Measurements from ENCODE around the gene DDX42. TPM values are rescaled to one million over a fixed set of nuclear protein-coding genes. Genes with fewer than 3 reads are reported as not detected.

The DDX42 gene
- total and polyA plus RNA-seq, 2 of the 13 experiments (the other 11 are each of a cell fraction or from before 2014, with no cell fraction given): 87.2 to 92.9 TPM

DNA sequence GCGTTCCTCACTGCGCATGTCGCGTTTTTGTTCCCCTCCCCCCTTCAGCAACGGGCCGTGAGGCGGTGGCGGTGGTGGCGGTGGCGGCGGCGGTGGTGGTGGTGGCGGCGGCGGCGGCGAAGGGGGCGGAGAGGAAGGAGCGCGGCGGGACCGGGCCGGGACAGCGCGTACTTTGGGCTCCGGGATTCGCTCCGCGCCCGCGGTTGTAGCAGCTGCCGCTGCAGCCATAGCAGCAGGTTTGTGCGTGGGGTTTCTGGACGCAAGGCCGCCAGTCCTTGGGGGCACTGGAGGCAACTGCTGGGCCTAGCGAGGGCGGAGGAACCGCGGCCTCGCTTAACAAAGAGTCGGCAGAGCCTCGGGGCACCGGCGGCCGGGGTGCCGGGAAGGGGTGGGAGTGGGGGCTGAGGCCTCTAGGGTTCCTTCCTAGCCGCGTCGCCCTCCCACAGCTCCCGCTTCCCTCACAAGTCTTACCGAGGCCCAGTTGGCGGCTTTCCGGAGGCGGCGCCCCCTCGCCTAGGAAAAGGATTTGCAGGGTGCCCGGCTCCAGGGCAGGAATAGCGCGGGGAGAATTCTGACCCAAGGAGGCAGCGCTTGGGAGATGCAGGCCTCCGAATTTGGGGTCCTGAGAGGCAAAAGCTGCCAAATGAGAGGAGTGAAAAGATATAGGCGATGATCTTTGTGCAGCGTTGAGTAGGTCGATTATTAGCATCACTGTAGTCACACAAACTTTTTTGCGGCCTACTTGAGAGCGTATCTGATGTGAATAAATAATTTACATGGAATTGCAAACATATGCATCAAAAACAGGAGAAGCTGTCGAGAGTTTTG lies at the start of gene DDX42 (continued):
- TF ChIP-seq, protein P1, sequence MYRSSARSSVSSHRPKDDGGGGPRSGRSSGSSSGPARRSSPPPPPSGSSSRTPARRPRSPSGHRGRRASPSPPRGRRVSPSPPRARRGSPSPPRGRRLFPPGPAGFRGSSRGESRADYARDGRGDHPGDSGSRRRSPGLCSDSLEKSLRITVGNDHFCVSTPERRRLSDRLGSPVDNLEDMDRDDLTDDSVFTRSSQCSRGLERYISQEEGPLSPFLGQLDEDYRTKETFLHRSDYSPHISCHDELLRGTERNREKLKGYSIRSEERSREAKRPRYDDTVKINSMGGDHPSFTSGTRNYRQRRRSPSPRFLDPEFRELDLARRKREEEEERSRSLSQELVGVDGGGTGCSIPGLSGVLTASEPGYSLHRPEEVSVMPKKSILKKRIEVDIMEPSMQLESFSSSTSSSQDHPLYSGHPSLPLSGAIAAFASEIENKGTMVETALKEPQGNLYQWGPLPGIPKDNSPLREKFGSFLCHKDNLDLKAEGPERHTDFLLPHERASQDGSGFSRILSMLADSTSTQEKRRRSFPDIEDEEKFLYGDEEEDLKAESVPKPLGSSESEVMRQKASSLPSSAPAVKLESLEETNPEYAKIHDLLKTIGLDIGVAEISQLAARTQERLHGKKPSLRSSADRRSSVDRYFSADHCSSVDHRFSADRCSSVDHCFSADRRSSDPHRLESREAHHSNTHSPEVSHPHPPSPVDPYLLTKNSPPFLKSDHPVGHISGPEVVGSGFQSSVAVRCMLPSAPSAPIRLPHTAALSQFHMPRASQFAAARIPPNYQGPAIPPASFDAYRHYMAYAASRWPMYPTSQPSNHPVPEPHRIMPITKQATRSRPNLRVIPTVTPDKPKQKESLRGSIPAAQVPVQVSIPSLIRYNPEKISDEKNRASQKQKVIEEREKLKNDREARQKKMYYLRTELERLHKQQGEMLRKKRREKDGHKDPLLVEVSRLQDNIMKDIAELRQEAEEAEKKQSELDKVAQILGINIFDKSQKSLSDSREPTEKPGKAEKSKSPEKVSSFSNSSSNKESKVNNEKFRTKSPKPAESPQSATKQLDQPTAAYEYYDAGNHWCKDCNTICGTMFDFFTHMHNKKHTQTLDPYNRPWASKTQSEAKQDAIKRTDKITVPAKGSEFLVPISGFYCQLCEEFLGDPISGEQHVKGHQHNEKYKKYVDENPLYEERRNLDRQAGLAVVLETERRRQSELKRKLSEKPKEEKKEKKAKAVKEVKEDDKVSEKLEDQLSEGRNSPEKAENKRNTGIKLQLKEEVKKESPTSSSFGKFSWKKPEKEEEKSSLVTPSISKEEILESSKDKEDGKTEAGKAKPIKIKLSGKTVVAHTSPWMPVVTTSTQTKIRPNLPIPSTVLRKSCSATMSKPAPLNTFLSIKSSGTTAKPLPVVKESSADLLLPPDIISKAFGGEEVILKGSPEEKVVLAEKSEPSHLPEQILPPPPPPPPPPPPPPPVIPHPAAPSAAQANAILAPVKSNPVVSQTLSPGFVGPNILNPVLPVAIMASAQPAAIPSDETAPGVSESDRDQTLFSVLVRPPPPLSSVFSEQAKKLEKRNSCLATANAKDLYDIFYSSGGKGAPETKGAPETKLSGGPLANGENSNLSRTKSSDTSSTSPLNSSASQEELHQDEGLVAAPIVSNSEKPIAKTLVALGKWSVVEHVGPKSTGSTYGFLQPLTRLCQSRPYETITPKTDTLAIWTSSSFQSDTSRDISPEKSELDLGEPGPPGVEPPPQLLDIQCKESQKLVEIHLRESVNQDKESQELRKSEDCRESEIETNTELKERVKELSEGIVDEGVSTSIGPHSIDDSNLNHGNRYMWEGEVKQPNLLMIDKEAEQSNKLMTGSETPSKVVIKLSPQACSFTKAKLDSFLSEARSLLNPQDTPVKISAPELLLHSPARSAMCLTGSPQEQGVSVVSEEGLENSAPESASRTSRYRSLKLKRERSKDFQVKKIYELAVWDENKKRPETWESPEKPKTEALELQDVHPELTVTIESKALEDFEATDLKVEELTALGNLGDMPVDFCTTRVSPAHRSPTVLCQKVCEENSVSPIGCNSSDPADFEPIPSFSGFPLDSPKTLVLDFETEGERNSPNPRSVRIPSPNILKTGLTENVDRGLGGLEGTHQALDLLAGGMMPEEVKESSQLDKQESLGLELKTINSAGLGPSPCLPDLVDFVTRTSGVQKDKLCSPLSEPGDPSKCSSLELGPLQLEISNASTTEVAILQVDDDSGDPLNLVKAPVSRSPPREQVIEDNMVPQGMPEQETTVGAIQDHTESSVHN (CRISPR knock-in tag; IDR thresholded peaks at IDR 0.05): no peak
- TF ChIP-seq TEAD2 (CRISPR knock-in tag; IDR thresholded peaks at IDR 0.05) (0 out of 2 replicates have a peak, but pooled peaks have one; percentile 78), ZFX (CRISPR knock-in tag; IDR thresholded peaks at IDR 0.05; ENCODE audit: low read depth) (peak; percentile 93), KDM1A (CRISPR knock-in tag; IDR thresholded peaks at IDR 0.05) (no peak), ZNF256 (CRISPR knock-in tag; conservative IDR thresholded peaks at IDR 0.05) (0 out of 2 replicates have a peak, but pooled peaks have one; percentile 49), ZBTB42 (CRISPR knock-in tag; IDR thresholded peaks at IDR 0.05) (no peak), XBP1 (CRISPR knock-in tag; IDR thresholded peaks at IDR 0.05) (0 out of 2 replicates have a peak, but pooled peaks have one; percentile 19), ZFYVE20 (CRISPR knock-in tag; IDR thresholded peaks at IDR 0.05; ENCODE audit: borderline replicate concordance, low read depth) (no peak), ZSCAN22 (CRISPR knock-in tag; IDR thresholded peaks at IDR 0.05) (no peak; the same call in 1 of the 2 replicates), ZKSCAN1 (IDR thresholded peaks at IDR 0.05; ENCODE audit: low read length) (no peak)
- TF ChIP-seq, protein P2, sequence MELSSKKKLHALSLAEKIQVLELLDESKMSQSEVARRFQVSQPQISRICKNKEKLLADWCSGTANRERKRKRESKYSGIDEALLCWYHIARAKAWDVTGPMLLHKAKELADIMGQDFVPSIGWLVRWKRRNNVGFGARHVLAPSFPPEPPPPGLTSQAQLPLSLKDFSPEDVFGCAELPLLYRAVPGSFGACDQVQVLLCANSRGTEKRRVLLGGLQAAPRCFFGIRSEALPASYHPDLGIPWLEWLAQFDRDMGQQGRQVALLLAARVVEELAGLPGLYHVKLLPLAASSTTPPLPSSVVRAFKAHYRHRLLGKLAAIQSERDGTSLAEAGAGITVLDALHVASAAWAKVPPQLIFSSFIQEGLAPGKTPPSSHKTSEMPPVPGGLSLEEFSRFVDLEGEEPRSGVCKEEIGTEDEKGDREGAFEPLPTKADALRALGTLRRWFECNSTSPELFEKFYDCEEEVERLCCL (CRISPR knock-in tag; IDR thresholded peaks at IDR 0.05; ENCODE audit: borderline replicate concordance): no peak
- TF ChIP-seq, protein P3, sequence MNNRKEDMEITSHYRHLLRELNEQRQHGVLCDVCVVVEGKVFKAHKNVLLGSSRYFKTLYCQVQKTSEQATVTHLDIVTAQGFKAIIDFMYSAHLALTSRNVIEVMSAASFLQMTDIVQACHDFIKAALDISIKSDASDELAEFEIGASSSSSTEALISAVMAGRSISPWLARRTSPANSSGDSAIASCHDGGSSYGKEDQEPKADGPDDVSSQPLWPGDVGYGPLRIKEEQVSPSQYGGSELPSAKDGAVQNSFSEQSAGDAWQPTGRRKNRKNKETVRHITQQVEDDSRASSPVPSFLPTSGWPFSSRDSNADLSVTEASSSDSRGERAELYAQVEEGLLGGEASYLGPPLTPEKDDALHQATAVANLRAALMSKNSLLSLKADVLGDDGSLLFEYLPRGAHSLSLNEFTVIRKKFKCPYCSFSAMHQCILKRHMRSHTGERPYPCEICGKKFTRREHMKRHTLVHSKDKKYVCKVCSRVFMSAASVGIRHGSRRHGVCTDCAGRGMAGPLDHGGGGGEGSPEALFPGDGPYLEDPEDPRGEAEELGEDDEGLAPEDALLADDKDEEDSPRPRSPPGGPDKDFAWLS (CRISPR knock-in tag; IDR thresholded peaks at IDR 0.05; ENCODE audit: borderline replicate concordance): 0 out of 2 replicates have a peak, but pooled peaks have one; percentile 43
- TF ChIP-seq, protein P4, sequence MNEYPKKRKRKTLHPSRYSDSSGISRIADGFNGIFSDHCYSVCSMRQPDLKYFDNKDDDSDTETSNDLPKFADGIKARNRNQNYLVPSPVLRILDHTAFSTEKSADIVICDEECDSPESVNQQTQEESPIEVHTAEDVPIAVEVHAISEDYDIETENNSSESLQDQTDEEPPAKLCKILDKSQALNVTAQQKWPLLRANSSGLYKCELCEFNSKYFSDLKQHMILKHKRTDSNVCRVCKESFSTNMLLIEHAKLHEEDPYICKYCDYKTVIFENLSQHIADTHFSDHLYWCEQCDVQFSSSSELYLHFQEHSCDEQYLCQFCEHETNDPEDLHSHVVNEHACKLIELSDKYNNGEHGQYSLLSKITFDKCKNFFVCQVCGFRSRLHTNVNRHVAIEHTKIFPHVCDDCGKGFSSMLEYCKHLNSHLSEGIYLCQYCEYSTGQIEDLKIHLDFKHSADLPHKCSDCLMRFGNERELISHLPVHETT (CRISPR knock-in tag; conservative IDR thresholded peaks at IDR 0.05): no peak
- TF ChIP-seq, protein P5, sequence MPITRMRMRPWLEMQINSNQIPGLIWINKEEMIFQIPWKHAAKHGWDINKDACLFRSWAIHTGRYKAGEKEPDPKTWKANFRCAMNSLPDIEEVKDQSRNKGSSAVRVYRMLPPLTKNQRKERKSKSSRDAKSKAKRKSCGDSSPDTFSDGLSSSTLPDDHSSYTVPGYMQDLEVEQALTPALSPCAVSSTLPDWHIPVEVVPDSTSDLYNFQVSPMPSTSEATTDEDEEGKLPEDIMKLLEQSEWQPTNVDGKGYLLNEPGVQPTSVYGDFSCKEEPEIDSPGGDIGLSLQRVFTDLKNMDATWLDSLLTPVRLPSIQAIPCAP (CRISPR knock-in tag; IDR thresholded peaks at IDR 0.05; ENCODE audit: low read depth): 0 out of 2 replicates have a peak, but pooled peaks have one; percentile 20
